HEK293T (cell line): ENCODE data around the gene SETD5.

ENCODE experiments used
- CTCF ChIA-PET: fragments of 350-600 bp; formaldehyde crosslinking; extraction: SDS; loops from one replicate; lab custom pipeline; 2021; ENCODE audit warnings: antibody characterized with exemption, inconsistent platforms; lab: Yijun Ruan, JAX
- POLR2A ChIA-PET: fragments of 350-600 bp; formaldehyde crosslinking; extraction: SDS; loops from one replicate; lab custom pipeline; 2020; ENCODE audit warnings: antibody characterized with exemption, inconsistent platforms; lab: Yijun Ruan, JAX
- DNase-seq: peaks from one replicate; pipeline ENCODE4 v3.0.0; 2012; ENCODE audit warnings: mixed read lengths; ENCODE audit errors: extremely low spot score
- ARNT ChIP-seq: fragments of 450-650 bp; IDR thresholded peaks from 2 replicates; pipeline ENCODE4 v1.6.1; 2017; ENCODE audit warnings: mild to moderate bottlenecking
- BHLHE40 ChIP-seq: fragments of 450-650 bp; IDR thresholded peaks from 2 replicates; pipeline ENCODE4 v1.6.1; 2016; ENCODE audit warnings: mild to moderate bottlenecking, moderate library complexity, borderline replicate concordance
- CTBP1 ChIP-seq: fragments of 450-650 bp; IDR thresholded peaks from 2 replicates; pipeline ENCODE4 v1.6.1; 2016; ENCODE audit warnings: borderline replicate concordance
- ELF4 ChIP-seq: fragments of 450-650 bp; IDR thresholded peaks from 2 replicates; pipeline ENCODE4 v1.6.1; 2017; ENCODE audit warnings: antibody characterized with exemption
- FOXA1 ChIP-seq: fragments of 450-650 bp; IDR thresholded peaks from 2 replicates; pipeline ENCODE4 v1.6.1; 2016; ENCODE audit warnings: mild to moderate bottlenecking
- FOXK2 ChIP-seq: fragments of 450-650 bp; IDR thresholded peaks from 2 replicates; pipeline ENCODE4 v1.6.1; 2016; ENCODE audit warnings: mild to moderate bottlenecking
- FOXM1 ChIP-seq: fragments of 450-650 bp; IDR thresholded peaks from 2 replicates; pipeline ENCODE4 v1.6.1; 2017; ENCODE audit warnings: mild to moderate bottlenecking, borderline replicate concordance
- HDGF ChIP-seq: fragments of 450-650 bp; IDR thresholded peaks from 2 replicates; pipeline ENCODE4 v1.6.1; 2017; ENCODE audit warnings: antibody characterized with exemption, borderline replicate concordance
- L3MBTL2 ChIP-seq: fragments of 450-650 bp; conservative IDR thresholded peaks from 2 replicates; pipeline ENCODE4 v1.6.1; 2016; ENCODE audit warnings: mild to moderate bottlenecking
- LEF1 ChIP-seq: fragments of 450-650 bp; IDR thresholded peaks from 2 replicates; pipeline ENCODE4 v1.6.1; 2017; ENCODE audit warnings: mild to moderate bottlenecking, borderline replicate concordance
- NFRKB ChIP-seq: fragments of 450-650 bp; IDR thresholded peaks from 2 replicates; pipeline ENCODE4 v1.6.1; 2016; ENCODE audit warnings: mild to moderate bottlenecking, moderate library complexity
- PKNOX1 ChIP-seq: fragments of 450-650 bp; IDR thresholded peaks from 2 replicates; pipeline ENCODE4 v1.6.1; 2016
- SP1 ChIP-seq: fragments of 450-650 bp; IDR thresholded peaks from 2 replicates; pipeline ENCODE4 v1.6.1; 2017
- SUZ12 ChIP-seq: fragments of 450-650 bp; IDR thresholded peaks from 2 replicates; pipeline ENCODE4 v1.6.1; 2016; ENCODE audit warnings: mild to moderate bottlenecking
- TARDBP ChIP-seq: fragments of 450-650 bp; IDR thresholded peaks from 2 replicates; pipeline ENCODE4 v1.6.1; 2016
- ZNF384 ChIP-seq: fragments of 450-650 bp; IDR thresholded peaks from 2 replicates; pipeline ENCODE4 v1.6.1; 2016

SETD5 gene

GRCh38 chr3:9406856-9407626 lies 9.6 kb downstream of the SETD5 start:
- TF ChIP-seq ZNF384, result no peak
- TF ChIP-seq L3MBTL2, result no peak
- no peak for TF ChIP-seq NFRKB
- TF ChIP-seq ARNT, result no peak
- no peak for TF ChIP-seq SP1
- TF ChIP-seq FOXK2, result no peak
- no peak for TF ChIP-seq PKNOX1
- TF ChIP-seq TARDBP, result no peak
- TF ChIP-seq BHLHE40, result no peak
- TF ChIP-seq CTBP1, result no peak
- TF ChIP-seq ELF4, result no peak
- TF ChIP-seq FOXA1, result no peak
- TF ChIP-seq FOXM1, result no peak
- TF ChIP-seq HDGF, result no peak
- no peak for TF ChIP-seq SUZ12
- no peak for TF ChIP-seq LEF1
- no peak for DNase-seq
- ChIA-PET CTCF (no interaction called here), POLR2A (interaction anchor here (1.6 to 1.7 kb wide), 2 partner anchors 10 to 44 kb away, joined by 5 to 8 read pairs; partner anchors contain the start of genes SETD5 and THUMPD3)

GRCh38 chr3:9408061-9408460 lies 10.6 kb downstream of the SETD5 start:
- ChIA-PET CTCF (no interaction called here), POLR2A (interaction anchor here (1.6 to 1.7 kb wide), 2 partner anchors 11 to 45 kb away, joined by 5 to 8 read pairs; partner anchors contain the start of genes SETD5 and THUMPD3)
- DNase-seq, result no peak
- TF ChIP-seq HDGF (no peak), FOXM1 (no peak), NFRKB (no peak), BHLHE40 (no peak), PKNOX1 (no peak), ZNF384 (no peak), L3MBTL2 (no peak), FOXA1 (no peak), LEF1 (no peak), TARDBP (no peak), ARNT (no peak), FOXK2 (no peak), SUZ12 (no peak)

DNA sequence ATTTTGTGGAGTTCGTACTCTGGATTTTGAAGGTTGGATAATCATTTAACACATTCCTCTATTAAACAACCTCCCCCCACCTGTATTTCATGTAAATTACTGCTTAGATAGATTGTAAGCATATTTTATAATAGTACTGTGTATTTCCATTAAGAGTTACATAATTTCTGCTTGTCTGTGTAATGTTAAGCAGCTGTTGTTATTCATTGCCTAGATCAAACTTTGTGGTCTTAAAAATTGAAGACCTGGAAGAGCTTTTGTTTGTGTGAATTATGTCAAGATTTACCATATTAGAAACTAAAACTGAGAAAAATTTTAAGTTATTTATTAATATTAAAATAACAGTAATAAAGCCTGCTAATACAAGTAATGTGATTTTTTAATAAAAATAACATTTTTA lies 11.1 kb downstream of the SETD5 start:
- ChIA-PET CTCF (no interaction called here), POLR2A (interaction anchor here (1.6 kb wide), 1 partner anchor 46 kb away, joined by 5 read pairs; the partner anchor contains the start of gene THUMPD3)
- TF ChIP-seq BHLHE40, result no peak
- TF ChIP-seq CTBP1, result no peak
- no peak for TF ChIP-seq HDGF
- TF ChIP-seq FOXA1, result no peak
- TF ChIP-seq ZNF384, result no peak
- no peak for TF ChIP-seq PKNOX1
- TF ChIP-seq SP1, result no peak
- no peak for TF ChIP-seq LEF1
- no peak for TF ChIP-seq NFRKB
- DNase-seq, result no peak

- TF ChIP-seq ZNF384 (no peak), L3MBTL2 (no peak), NFRKB (no peak), ARNT (no peak), SP1 (no peak), CTBP1 (no peak), FOXA1 (no peak), TARDBP (no peak), FOXK2 (no peak), LEF1 (no peak), SUZ12 (no peak), ELF4 (no peak), FOXM1 (no peak), BHLHE40 (no peak), PKNOX1 (no peak), HDGF (no peak)
- DNase-seq, result no peak
- CTCF ChIA-PET, result no interaction called here
- POLR2A ChIA-PET, result interaction anchor here (0.8 to 2.4 kb wide), 3 partner anchors 11 to 47 kb away, joined by 3 to 11 read pairs (median 6); partner anchors contain the start of genes SETD5 and THUMPD3
These were observed 12.8 kb downstream of the SETD5 start for GRCh38 chr3:9409981-9410854.
